IMR-90 (cell line): ENCODE results near the gene TRMT2A. TPM values are rescaled to one million over a fixed set of nuclear protein-coding genes. Genes with fewer than 3 reads are reported as not detected.

Source experiments
- ATAC-seq: fragments of 200-7000 bp; cut with Tn5 transposase; 2 replicates; pipeline ENCODE4 v1.9.1; 2020; ENCODE audit warnings: low read depth, mild to moderate bottlenecking, moderate library complexity
- BruUV-seq: library from RNA; stranded (reverse); fragments of 400-500 nt; replicated peaks from 2 replicates; lab custom pipeline; 2021; lab: Mats Ljungman, UMichigan
- CTCF ChIA-PET: fragments of 300-600 bp; formaldehyde crosslinking; extraction: SDS; loops from one replicate; lab custom pipeline; 2021; ENCODE audit warnings: antibody characterized with exemption; lab: Yijun Ruan, JAX
- POLR2A ChIA-PET: fragments of 300-600 bp; sonication (Branson Sonifier 250); formaldehyde crosslinking; loops from one replicate; lab custom pipeline; 2022; ENCODE audit warnings: antibody characterized with exemption; ENCODE audit not compliant: unreplicated experiment; lab: Charles Lee
- DNase-seq: peaks from one replicate; pipeline ENCODE4 v3.0.0; 2013
- H2AFZ ChIP-seq: replicated peaks from 2 replicates; pipeline ENCODE3; 2013; ENCODE audit warnings: low read length, mild to moderate bottlenecking; ENCODE audit not compliant: poor library complexity
- H2AK5ac ChIP-seq: 2 replicates; pipeline ENCODE4 v1.6.1; 2013; ENCODE audit warnings: low read depth, low read length, inconsistent platforms
- H2AK9ac ChIP-seq: replicated peaks from 2 replicates; pipeline ENCODE3; 2013; ENCODE audit warnings: mild to moderate bottlenecking, low read depth, low read length, moderate library complexity; ENCODE audit not compliant: poor library complexity
- H2BK120ac ChIP-seq: 2 replicates; pipeline ENCODE4 v1.6.1; 2013; ENCODE audit warnings: low read depth, low read length, inconsistent platforms
- H2BK15ac ChIP-seq: 3 replicates; pipeline ENCODE4 v1.6.1; 2013; ENCODE audit warnings: low read depth, low read length, inconsistent platforms
- H2BK20ac ChIP-seq: 2 replicates; pipeline ENCODE4 v1.6.1; 2013; ENCODE audit warnings: low read depth, mild to moderate bottlenecking, inconsistent platforms, low read length, moderate library complexity
- H2BK5ac ChIP-seq: 2 replicates; pipeline ENCODE4 v1.6.1; 2013; ENCODE audit warnings: mild to moderate bottlenecking, low read depth, low read length, inconsistent platforms; ENCODE audit not compliant: poor library complexity, severe bottlenecking
- H3K14ac ChIP-seq: replicated peaks from 2 replicates; pipeline ENCODE4 v1.6.1; 2013; ENCODE audit warnings: low read depth, low read length, inconsistent platforms
- H3K18ac ChIP-seq: 2 replicates; pipeline ENCODE4 v1.6.1; 2013; ENCODE audit warnings: low read depth, low read length, control low read depth
- H3K23ac ChIP-seq: 2 replicates; pipeline ENCODE4 v1.6.1; 2013; ENCODE audit warnings: low read depth, low read length, inconsistent platforms
- H3K27ac ChIP-seq: 2 replicates; pipeline ENCODE4 v1.5.1; 2013; ENCODE audit warnings: mild to moderate bottlenecking, control low read depth, low read length; ENCODE audit not compliant: insufficient read depth
- H3K27me3 ChIP-seq: 2 replicates; pipeline ENCODE4 v1.6.1; 2013; ENCODE audit warnings: low read length; ENCODE audit not compliant: control insufficient read depth, insufficient read depth
- H3K36me3 ChIP-seq: 2 replicates; pipeline ENCODE4 v1.6.1; 2013; ENCODE audit warnings: low read length, mixed read lengths; ENCODE audit not compliant: control insufficient read depth, insufficient read depth
- H3K4ac ChIP-seq: 2 replicates; pipeline ENCODE4 v1.6.1; 2013; ENCODE audit warnings: low read depth, low read length, inconsistent platforms
- H3K4me1 ChIP-seq: 2 replicates; pipeline ENCODE4 v1.6.1; 2013; ENCODE audit warnings: low read length, mixed read lengths; ENCODE audit not compliant: control insufficient read depth, insufficient read depth
- H3K4me2 ChIP-seq: 2 replicates; pipeline ENCODE4 v1.6.1; 2013; ENCODE audit warnings: low read depth, mild to moderate bottlenecking, control low read depth, low read length, moderate library complexity
- H3K4me3 ChIP-seq: 2 replicates; pipeline ENCODE4 v1.5.1; 2013; ENCODE audit warnings: low read depth, mild to moderate bottlenecking, control low read depth, low read length, moderate library complexity; ENCODE audit not compliant: insufficient read depth
- H3K56ac ChIP-seq: 2 replicates; pipeline ENCODE4 v1.6.1; 2013; ENCODE audit warnings: low read length, inconsistent platforms; ENCODE audit not compliant: insufficient read depth; ENCODE audit errors: extremely low read depth
- H3K79me1 ChIP-seq, 2 experiments: 2 replicates each; pipeline ENCODE4 v1.6.1; 2013; ENCODE audit warnings: low read length in 2 of 2, inconsistent platforms in 1 of 2, low read depth in 1 of 2
- H3K9ac ChIP-seq: 2 replicates; pipeline ENCODE4 v1.6.1; 2013; ENCODE audit warnings: low read depth, low read length, control low read depth
- H3K9me1 ChIP-seq: 2 replicates; pipeline ENCODE4 v1.6.1; 2013; ENCODE audit warnings: low read length, inconsistent platforms; ENCODE audit not compliant: insufficient read depth
- H3K9me3 ChIP-seq: 2 replicates; pipeline ENCODE4 v1.6.1; 2013; ENCODE audit warnings: low read length; ENCODE audit not compliant: control insufficient read depth, insufficient read depth
- H4K20me1 ChIP-seq: 2 replicates; pipeline ENCODE4 v1.6.1; 2013; ENCODE audit warnings: low read length, inconsistent platforms; ENCODE audit not compliant: insufficient read depth
- H4K5ac ChIP-seq: 2 replicates; pipeline ENCODE4 v1.6.1; 2013; ENCODE audit warnings: mild to moderate bottlenecking, low read depth, low read length, control low read depth
- H4K8ac ChIP-seq, 2 experiments: 2 replicates each; pipeline ENCODE4 v1.6.1; 2013; ENCODE audit warnings: low read depth in 2 of 2, low read length in 2 of 2, control low read depth in 1 of 2, inconsistent platforms in 1 of 2
- H4K91ac ChIP-seq: 2 replicates; pipeline ENCODE4 v1.6.1; 2013; ENCODE audit warnings: low read depth, low read length, inconsistent platforms; ENCODE audit not compliant: insufficient read depth
- BHLHE40 ChIP-seq: fragments of 150-350 bp; IDR thresholded peaks from 2 replicates; pipeline ENCODE4 v1.6.1; 2016; ENCODE audit warnings: mild to moderate bottlenecking, low read depth, low read length
- CHD1 ChIP-seq: IDR thresholded peaks from 2 replicates; pipeline ENCODE4 v1.6.1; 2012; ENCODE audit warnings: low read depth, low read length, improper control_type of control experiment
- CTCF ChIP-seq: conservative IDR thresholded peaks from 2 replicates; pipeline ENCODE4 v1.5.1; 2012; ENCODE audit warnings: mild to moderate bottlenecking, low read depth, low read length, improper control_type of control experiment
- MAFK ChIP-seq: IDR thresholded peaks from 2 replicates; pipeline ENCODE4 v1.6.1; 2012; ENCODE audit warnings: low read depth, low read length, improper control_type of control experiment
- MAZ ChIP-seq: IDR thresholded peaks from 2 replicates; pipeline ENCODE4 v1.6.1; 2012; ENCODE audit warnings: low read depth, mild to moderate bottlenecking, low read length, improper control_type of control experiment, moderate library complexity, borderline replicate concordance
- MXI1 ChIP-seq: IDR thresholded peaks from 2 replicates; pipeline ENCODE4 v1.6.1; 2012; ENCODE audit warnings: low read depth, mild to moderate bottlenecking, low read length, moderate library complexity, borderline replicate concordance
- NFE2L2 ChIP-seq: fragments of 150-350 bp; IDR thresholded peaks from 2 replicates; pipeline ENCODE4 v1.6.1; 2016; ENCODE audit warnings: low read depth, mild to moderate bottlenecking, low read length
- POLR2A ChIP-seq: IDR thresholded peaks from 2 replicates; pipeline ENCODE4 v1.6.1; 2012; ENCODE audit warnings: mild to moderate bottlenecking, low read depth, low read length
- RAD21 ChIP-seq: IDR thresholded peaks from 2 replicates; pipeline ENCODE4 v1.6.1; 2012; ENCODE audit warnings: low read length, improper control_type of control experiment
- RFX5 ChIP-seq: IDR thresholded peaks from 2 replicates; pipeline ENCODE4 v1.8.0; 2012; ENCODE audit warnings: low read depth, mild to moderate bottlenecking, low read length, moderate library complexity
- SMC3 ChIP-seq: fragments of 150-350 bp; IDR thresholded peaks from 2 replicates; pipeline ENCODE4 v1.6.1; 2016; ENCODE audit warnings: low read depth, mild to moderate bottlenecking, antibody characterized with exemption, low read length, moderate library complexity
- USF2 ChIP-seq: fragments of 150-350 bp; IDR thresholded peaks from 2 replicates; pipeline ENCODE4 v1.6.1; 2017; ENCODE audit warnings: mild to moderate bottlenecking, antibody characterized with exemption, low read length, low read depth
- WGBS, 2 experiments: methylation state at CpG; one replicate each; pipeline versions ENCODE4 v1.1.5 to v1.1.7; 2013; ENCODE audit warnings: missing lambda C conversion rate in 2 of 2; ENCODE audit not compliant: insufficient read length in 1 of 2; ENCODE audit errors: extremely low coverage in 2 of 2; 5-methylcytosine and 5-hydroxymethylcytosine counted together
- dilution Hi-C: fragments of 300-500 bp; cut with HindIII; formaldehyde crosslinking; loops from one replicate; pipeline ENCODE4 v1.14.3; 2018; ENCODE audit warnings: low sequenced_read_pairs; ENCODE audit not compliant: unreplicated experiment
- in situ Hi-C: fragments of 300-500 bp; cut with MboI; formaldehyde crosslinking; loops from 3 replicates; pipeline ENCODE4 v1.14.3; 2019; ENCODE audit warnings: low sequenced_read_pairs, inconsistent platforms, mixed read lengths
- intact Hi-C: fragments of 100-400 bp; cut with micrococcal nuclease; formaldehyde crosslinking; loops from 2 replicates; pipeline ENCODE4 v1.10.0; 2022
- polyA plus RNA-seq, 3 experiments: library from polyadenylated mRNA; depleted of rRNA; stranded (reverse); fragments of >200 nt; gene quantifications; 2 replicates each; pipeline ENCODE4 v1.2.3, GENCODE V29; 2012; ENCODE audit warnings: low replicate concordance in 1 of 3
- total RNA-seq: library from RNA; depleted of rRNA; stranded (reverse); fragments of >200 nt; gene quantifications from 2 replicates; pipeline ENCODE4 v1.2.3, GENCODE V29; 2012
- TF ChIP-seq, protein P1 (sequence below): fragments of 150-350 bp; IDR thresholded peaks from 2 replicates; pipeline ENCODE4 v1.6.1; 2016; ENCODE audit warnings: low read depth, mild to moderate bottlenecking, low read length, moderate library complexity, borderline replicate concordance

TRMT2A gene
- total and polyA plus RNA-seq, 2 of the 4 experiments (the other 2 are of a cell fraction): 22.0 to 39.1 TPM

- peak; percentile 67 for DNase-seq
- Histone ChIP-seq H3K18ac (peak overlapping the region; percentile 18), H2AK9ac (peak overlapping the region; percentile 100), H3K14ac (peak overlapping the region; percentile 98), H2BK20ac (peak overlapping the region; percentile 14; the same call in 1 of the 2 replicates), H3K4ac (peak overlapping the region; percentile 97), H3K4me2 (peak overlapping the region; percentile 97), H3K27me3 (no peaks in the 10 kb centered on the region), H3K9me1 (peaks cover 28% of the 10 kb centered on the region), H3K4me1 (peaks cover 19% of the 10 kb centered on the region), H3K9ac (peak overlapping the region; percentile 96), H3K56ac (peak overlapping the region; percentile 99), H3K27ac (peak overlapping the region; percentile 87), H2BK5ac (peak overlapping the region; percentile 82), H2AFZ (peak overlapping the region; percentile 77), H2AK5ac (peak overlapping the region; percentile 99), H4K5ac (peak overlapping the region; percentile 83), H4K8ac (peak overlapping the region; percentile 92 to 96), H2BK15ac (0 out of 3 replicates have a peak overlapping the region, but pooled peaks have one; percentile 30), H4K20me1 (peaks cover 51% of the 10 kb centered on the region), H2BK120ac (peak overlapping the region; percentile 39; the same call in 1 of the 2 replicates), H3K36me3 (peaks cover 5% of the 10 kb centered on the region), H4K91ac (peak overlapping the region; percentile 96), H3K4me3 (peak overlapping the region; percentile 83), H3K9me3 (no peaks in the 10 kb centered on the region), H3K79me1 (peaks cover 4 to 43% of the 10 kb centered on the region in 2 experiments), H3K23ac (peak overlapping the region; percentile 100)
- dilution Hi-C loops (no loop called here), intact Hi-C loops (no loop called here), in situ Hi-C loops (no loop called here)
- WGBS, 2 experiments: 6% methylated on average over 13 of the region's 27 CpGs; no CpG with 5 or more reads in 1 of the 2 experiments
- BruUV-seq: no TSS peak
- ATAC-seq: peak; percentile 7
- ChIA-PET POLR2A (interaction anchor here (0.6 to 1.0 kb wide), 2 partner anchors 12 to 37 kb away, joined by 3 read pairs; partner anchors contain the start of gene TRMT2A), CTCF (no interaction called here)
- no peak for TF ChIP-seq NFE2L2
- TF ChIP-seq MAFK: no peak
- TF ChIP-seq, protein P1, sequence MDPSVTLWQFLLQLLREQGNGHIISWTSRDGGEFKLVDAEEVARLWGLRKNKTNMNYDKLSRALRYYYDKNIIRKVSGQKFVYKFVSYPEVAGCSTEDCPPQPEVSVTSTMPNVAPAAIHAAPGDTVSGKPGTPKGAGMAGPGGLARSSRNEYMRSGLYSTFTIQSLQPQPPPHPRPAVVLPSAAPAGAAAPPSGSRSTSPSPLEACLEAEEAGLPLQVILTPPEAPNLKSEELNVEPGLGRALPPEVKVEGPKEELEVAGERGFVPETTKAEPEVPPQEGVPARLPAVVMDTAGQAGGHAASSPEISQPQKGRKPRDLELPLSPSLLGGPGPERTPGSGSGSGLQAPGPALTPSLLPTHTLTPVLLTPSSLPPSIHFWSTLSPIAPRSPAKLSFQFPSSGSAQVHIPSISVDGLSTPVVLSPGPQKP: no peak
- peak; percentile 38; the same call in 1 of the 2 replicates for TF ChIP-seq MXI1
- TF ChIP-seq POLR2A: 0 out of 2 replicates have a peak, but pooled peaks have one; percentile 32
- no peak for TF ChIP-seq USF2
- no peak for TF ChIP-seq RAD21
- TF ChIP-seq RFX5: no peak
- TF ChIP-seq BHLHE40: no peak
- no peak for TF ChIP-seq MAZ
- 0 out of 2 replicates have a peak, but pooled peaks have one; percentile 40 for TF ChIP-seq CHD1
- no peak for TF ChIP-seq CTCF
- TF ChIP-seq SMC3: no peak
These were observed 36.0 kb downstream of the TRMT2A start for GRCh38 chr22:20080776-20081654.
